ENCODE data around the gene DHRS9.
"Not testable (repeated sequence)": the region's sequence is repeated elsewhere in the genome, so short reads cannot be mapped to it uniquely, and the experiment has no call there.

DHRS9 gene

GRCh38 chr2:169069341-169069740, at the start of gene DHRS9:
DHRS9 (plus strand) TSS chr2:169069563; CDS start chr2:169081582, 12,019 bp downstream.
- no peak for DNase-seq (ENCODE audit: low spot score)

- DNase-seq (ENCODE audit: low spot score), result no peak
Measured at GRCh38 chr2:169023161-169023560, 46.2 kb upstream of the DHRS9 start.

GRCh38 chr2:169026056-169026455, 43.3 kb upstream of the DHRS9 start:
- DNase-seq (ENCODE audit: low spot score), result no peak

- DNase-seq (ENCODE audit: low spot score), result no peak
Measured at GRCh38 chr2:169027234-169027633, 42.1 kb upstream of the DHRS9 start.

- no peak for DNase-seq (ENCODE audit: low spot score)
Measured at GRCh38 chr2:169029341-169029740, 40.0 kb upstream of the DHRS9 start.

GRCh38 chr2:169031202-169031601, 38.2 kb upstream of the DHRS9 start, which contains the start of gene ABCB11:
ABCB11 (minus strand) TSS chr2:169031324; CDS start chr2:169018125, 13,199 bp downstream.
- DNase-seq (ENCODE audit: low spot score), result no peak

GRCh38 chr2:169034256-169034655, 35.1 kb upstream of the DHRS9 start:
- DNase-seq (ENCODE audit: low spot score), result peak; percentile 80

- DNase-seq (ENCODE audit: low spot score), result no peak
Measured at GRCh38 chr2:169034984-169035544, 34.3 kb upstream of the DHRS9 start.

GRCh38 chr2:169035887-169036286, 33.5 kb upstream of the DHRS9 start:
- no peak for DNase-seq (ENCODE audit: low spot score)

GRCh38 chr2:169036736-169037440, 32.5 kb upstream of the DHRS9 start:
- no peak for DNase-seq (ENCODE audit: low spot score)

GRCh38 chr2:169038338-169038757, 31.0 kb upstream of the DHRS9 start:
- peak; percentile 41 for DNase-seq (ENCODE audit: low spot score)

GRCh38 chr2:169039702-169040101, 29.7 kb upstream of the DHRS9 start:
- DNase-seq (ENCODE audit: low spot score), result no peak

GRCh38 chr2:169041594-169041993, 27.8 kb upstream of the DHRS9 start:
- no peak for DNase-seq (ENCODE audit: low spot score)

- DNase-seq (ENCODE audit: low spot score), result no peak
Measured at GRCh38 chr2:169042856-169043255, 26.5 kb upstream of the DHRS9 start.

GRCh38 chr2:169046440-169047151, 22.8 kb upstream of the DHRS9 start:
- DNase-seq (ENCODE audit: low spot score), result no peak

GRCh38 chr2:169047256-169048250, 21.8 kb upstream of the DHRS9 start:
- DNase-seq (ENCODE audit: low spot score), result no peak

- no peak for DNase-seq (ENCODE audit: low spot score)
Measured at GRCh38 chr2:169049142-169049541, 20.2 kb upstream of the DHRS9 start.

- no peak for DNase-seq (ENCODE audit: low spot score)
Measured at GRCh38 chr2:169050476-169051240, 18.7 kb upstream of the DHRS9 start.

GRCh38 chr2:169054575-169054974, 14.8 kb upstream of the DHRS9 start:
- DNase-seq (ENCODE audit: low spot score), result not testable (repeated sequence)

GRCh38 chr2:169064199-169064598, 5.2 kb upstream of the DHRS9 start:
- DNase-seq (ENCODE audit: low spot score), result not testable (repeated sequence)

GRCh38 chr2:169065422-169065821, 3.9 kb upstream of the DHRS9 start:
- no peak for DNase-seq (ENCODE audit: low spot score)

Measured in COLO829 (cell line).